ENCODE results near the gene CBY2. TPM values are rescaled to one million over a fixed set of nuclear protein-coding genes. Genes with fewer than 3 reads are reported as not detected.
A peak's percentile ranks its signal among the peaks of the same experiment; 100 is the strongest.

CBY2 gene
- total RNA-seq, 1 experiment from 2014 or later = not detected

- no peaks in the 10 kb centered on the region for H4K20me1 ChIP-seq (ENCODE audit: low read length)
- no peak overlapping the region for H3K4me2 ChIP-seq (ENCODE audit: low read length)
- H3K9me2 ChIP-seq (replicated peaks; ENCODE audit: low read length) = no peaks in the 10 kb centered on the region
- H3K36me3 ChIP-seq (ENCODE audit: low read depth, low read length) = no peaks in the 10 kb centered on the region
- CTCF ChIA-PET = no interaction called here
- H3K27me3 ChIP-seq (ENCODE audit: low read length) = 0 out of 2 replicates have a peak, but pooled peaks cover 4% of the 10 kb centered on the region
- H3K9ac ChIP-seq (ENCODE audit: low read length) = no peak overlapping the region
- no peak overlapping the region for H3K4me3 ChIP-seq (ENCODE audit: low read length)
- no peak for ATAC-seq
- H3K4me1 ChIP-seq (ENCODE audit: insufficient read depth, low read length) = no peaks in the 10 kb centered on the region
- TF ChIP-seq EZH2phosphoT487 (IDR thresholded peaks at IDR 0.05; ENCODE audit: borderline replicate concordance, low read length) = no peak
- no peak for TF ChIP-seq CTCF (conservative IDR thresholded peaks at IDR 0.05; ENCODE audit: low read depth, low read length)
- no peak for TF ChIP-seq EZH2 (IDR thresholded peaks at IDR 0.05; ENCODE audit: low read length, unreplicated experiment)
- H3K27ac ChIP-seq (ENCODE audit: low read length) = no peak overlapping the region
- POLR2A ChIA-PET (ENCODE audit: unreplicated experiment) = no interaction called here
- no peaks in the 10 kb centered on the region for H3K9me3 ChIP-seq (ENCODE audit: low read length)
- no peak for DNase-seq
- no peak overlapping the region for H2AFZ ChIP-seq (ENCODE audit: low read length)
- no TSS peak for BruUV-seq (replicated peaks)
- H3K79me2 ChIP-seq (ENCODE audit: low read length) = no peaks in the 10 kb centered on the region
- intact Hi-C loops (cut with micrococcal nuclease) = no loop called here
- no peaks in the 10 kb centered on the region for H3F3A ChIP-seq (ENCODE audit: low read length, unreplicated experiment)
Measured at GRCh38 chr13:45723798-45724197, 21.7 kb downstream of the CBY2 start.

GRCh38 chr13:45728759-45729158 is 26.6 kb downstream of the CBY2 start:
- Histone ChIP-seq H3K27me3 (ENCODE audit: low read length) (0 out of 2 replicates have a peak, but pooled peaks cover 11% of the 10 kb centered on the region), H3K9me2 (replicated peaks; ENCODE audit: low read length) (no peaks in the 10 kb centered on the region), H3K9me3 (ENCODE audit: low read length) (no peaks in the 10 kb centered on the region), H3K4me3 (ENCODE audit: low read length) (no peak overlapping the region), H3K36me3 (ENCODE audit: low read depth, low read length) (no peaks in the 10 kb centered on the region), H3F3A (ENCODE audit: low read length, unreplicated experiment) (no peaks in the 10 kb centered on the region), H3K79me2 (ENCODE audit: low read length) (no peaks in the 10 kb centered on the region), H3K27ac (ENCODE audit: low read length) (no peak overlapping the region), H3K9ac (ENCODE audit: low read length) (no peak overlapping the region), H2AFZ (ENCODE audit: low read length) (no peak overlapping the region), H3K4me1 (ENCODE audit: insufficient read depth, low read length) (no peaks in the 10 kb centered on the region), H4K20me1 (ENCODE audit: low read length) (no peaks in the 10 kb centered on the region), H3K4me2 (ENCODE audit: low read length) (no peak overlapping the region)
- peak; percentile 4 for DNase-seq
- intact Hi-C loops (cut with micrococcal nuclease) = no loop called here
- no TSS peak for BruUV-seq (replicated peaks)
- ATAC-seq = no peak
- POLR2A ChIA-PET (ENCODE audit: unreplicated experiment) = no interaction called here
- TF ChIP-seq CTCF (conservative IDR thresholded peaks at IDR 0.05; ENCODE audit: low read depth, low read length) = peak; percentile 33; the same call in 1 of the 2 replicates
- no peak for TF ChIP-seq EZH2phosphoT487 (IDR thresholded peaks at IDR 0.05; ENCODE audit: borderline replicate concordance, low read length)
- CTCF ChIA-PET = interaction anchor here (0.5 to 0.6 kb wide), 2 partner anchors 151 to 324 kb away, joined by 3 to 4 read pairs; no protein-coding TSS in a partner anchor

GRCh38 chr13:45731455-45731854 is 29.3 kb downstream of the CBY2 start:
- H3K36me3 ChIP-seq (ENCODE audit: low read depth, low read length) = no peaks in the 10 kb centered on the region
- CTCF ChIA-PET = no interaction called here
- BruUV-seq (replicated peaks) = no TSS peak

More at GRCh38 chr13:45731455-45731854, 29.3 kb downstream of the CBY2 start:
- POLR2A ChIA-PET (ENCODE audit: unreplicated experiment) = no interaction called here
- no peaks in the 10 kb centered on the region for H3K9me3 ChIP-seq (ENCODE audit: low read length)
- intact Hi-C loops (cut with micrococcal nuclease) = no loop called here
- no peaks in the 10 kb centered on the region for H3K9me2 ChIP-seq (replicated peaks; ENCODE audit: low read length)
- no peaks in the 10 kb centered on the region for H4K20me1 ChIP-seq (ENCODE audit: low read length)
- ATAC-seq (no peak), DNase-seq (no peak)
- H3K27me3 ChIP-seq (ENCODE audit: low read length) = 0 out of 2 replicates have a peak, but pooled peaks cover 9% of the 10 kb centered on the region
- H3K79me2 ChIP-seq (ENCODE audit: low read length) = no peaks in the 10 kb centered on the region
- H3K27ac ChIP-seq (ENCODE audit: low read length) = no peak overlapping the region
- H3F3A ChIP-seq (ENCODE audit: low read length, unreplicated experiment) = no peaks in the 10 kb centered on the region
- H3K4me3 ChIP-seq (ENCODE audit: low read length) = no peak overlapping the region
- H2AFZ ChIP-seq (ENCODE audit: low read length) = no peak overlapping the region
- no peak overlapping the region for H3K4me2 ChIP-seq (ENCODE audit: low read length)
- no peaks in the 10 kb centered on the region for H3K4me1 ChIP-seq (ENCODE audit: insufficient read depth, low read length)
- H3K9ac ChIP-seq (ENCODE audit: low read length) = no peak overlapping the region
- no peak for TF ChIP-seq EZH2phosphoT487 (IDR thresholded peaks at IDR 0.05; ENCODE audit: borderline replicate concordance, low read length)
- no peak for TF ChIP-seq CTCF (conservative IDR thresholded peaks at IDR 0.05; ENCODE audit: low read depth, low read length)
